Inferior parietal cortex (tissue), 1 donor: ENCODE results near the gene C5AR1.
A peak's percentile ranks its signal among the peaks of the same experiment; 100 is the strongest.
"Not testable (repeated sequence)": the region's sequence is repeated elsewhere in the genome, so short reads cannot be mapped to it uniquely, and the experiment has no call there.

Experiments used
- DNase-seq: peaks from one replicate; pipeline ENCODE4 v3.0.0-alpha.2; 2016; ENCODE audit errors: extremely low spot score

Gene C5AR1

GRCh38 chr19:47331931-47332547 lies 22.4 kb downstream of the C5AR1 start, which contains the start of gene C5AR2:
Gene C5AR2, plus strand, starts transcription at chr19:47332175. Its CDS starts 8,625 bp downstream, at chr19:47340800.
- DNase-seq: no peak

GRCh38 chr19:47336765-47337718 lies 27.4 kb downstream of the C5AR1 start:
- not testable (repeated sequence) for DNase-seq

GRCh38 chr19:47339196-47339880 lies 29.7 kb downstream of the C5AR1 start:
- no peak for DNase-seq

GRCh38 chr19:47340477-47341208 lies 31.0 kb downstream of the C5AR1 start:
- DNase-seq: no peak

GRCh38 chr19:47341734-47342133 lies 32.1 kb downstream of the C5AR1 start:
- no peak for DNase-seq

GRCh38 chr19:47343194-47343802 lies 33.6 kb downstream of the C5AR1 start:
- no peak for DNase-seq

GRCh38 chr19:47344425-47344824 lies 34.8 kb downstream of the C5AR1 start:
- DNase-seq: no peak

GRCh38 chr19:47346024-47346423 lies 36.4 kb downstream of the C5AR1 start:
- not testable (repeated sequence) for DNase-seq

- DNase-seq: peak; percentile 99
Observed at GRCh38 chr19:47348819-47349795, 39.4 kb downstream of the C5AR1 start, which contains the start of gene DHX34. Gene DHX34, plus strand, starts transcription at chr19:47349315. Its CDS starts 3,716 bp downstream, at chr19:47353031.

- no peak for DNase-seq
Observed at GRCh38 chr19:47350630-47351029, 41.0 kb downstream of the C5AR1 start.

GRCh38 chr19:47351548-47351947 lies 41.9 kb downstream of the C5AR1 start:
- peak; percentile 73 for DNase-seq

GRCh38 chr19:47352095-47352494 lies 42.4 kb downstream of the C5AR1 start:
- no peak for DNase-seq

GRCh38 chr19:47353307-47353712 lies 43.6 kb downstream of the C5AR1 start:
- DNase-seq: no peak

GRCh38 chr19:47356900-47357299 lies 47.2 kb downstream of the C5AR1 start:
- no peak for DNase-seq

- DNase-seq: no peak
Observed at GRCh38 chr19:47357788-47358680, 48.4 kb downstream of the C5AR1 start.

- no peak for DNase-seq
Observed at GRCh38 chr19:47358936-47359335, 49.3 kb downstream of the C5AR1 start.

GRCh38 chr19:47362321-47362720 lies 52.7 kb downstream of the C5AR1 start:
- no peak for DNase-seq

- no peak for DNase-seq
Observed at GRCh38 chr19:47363758-47364531, 54.3 kb downstream of the C5AR1 start.
